GM19239 (cell line): ENCODE measurements around the gene GPX8.

Experiments
- DNase-seq: peaks from one replicate; pipeline ENCODE4 v3.0.0; 2011; ENCODE audit warnings: low spot score; ENCODE audit not compliant: insufficient read length
- FAIRE-seq: peaks from 2 replicates; lab custom pipeline; 2011; peaks lifted over from hg19 to GRCh38; lab: Jason Lieb, UNC

Gene GPX8

GRCh38 chr5:55172051-55172899 is 12.3 kb downstream of the GPX8 start:
- DNase-seq (peak; percentile 70), FAIRE-seq (peak; percentile 96)

- DNase-seq (peak; percentile 87), FAIRE-seq (no peak)
Measured at GRCh38 chr5:55172937-55173686, 13.1 kb downstream of the GPX8 start, which contains the start of gene CDC20B. CDC20B (minus strand) TSS chr5:55173177; CDS start chr5:55173000, 177 bp downstream.

GRCh38 chr5:55173687-55174230 is 13.8 kb downstream of the GPX8 start:
- DNase-seq, result no peak
- no peak for FAIRE-seq

- no peak for DNase-seq
- FAIRE-seq, result no peak
Measured at GRCh38 chr5:55175781-55176175, 15.8 kb downstream of the GPX8 start.

GRCh38 chr5:55176176-55176818 is 16.3 kb downstream of the GPX8 start:
- FAIRE-seq (no peak), DNase-seq (no peak)

- no peak for DNase-seq
- FAIRE-seq, result peak; percentile 51
Measured at GRCh38 chr5:55177078-55177477, 17.1 kb downstream of the GPX8 start.

- no peak for DNase-seq
- no peak for FAIRE-seq
Measured at GRCh38 chr5:55180016-55180415, 20.0 kb downstream of the GPX8 start.

GRCh38 chr5:55187370-55187769 is 27.4 kb downstream of the GPX8 start:
- DNase-seq (no peak), FAIRE-seq (no peak)

GRCh38 chr5:55188656-55189540 is 28.9 kb downstream of the GPX8 start:
- DNase-seq (no peak), FAIRE-seq (no peak)

- no peak for DNase-seq
- FAIRE-seq, result no peak
Measured at GRCh38 chr5:55191165-55191564, 31.2 kb downstream of the GPX8 start.

GRCh38 chr5:55205001-55205400 is 45.0 kb downstream of the GPX8 start:
- FAIRE-seq, result no peak

GRCh38 chr5:55211184-55211874 is 51.4 kb downstream of the GPX8 start:
- no peak for DNase-seq
- FAIRE-seq, result no peak

More at GRCh38 chr5:55205001-55205400, 45.0 kb downstream of the GPX8 start:
- no peak for DNase-seq
